Dermis blood vessel endothelial cell (primary cell): ENCODE measurements around the gene TMEM222. TPM values are rescaled to one million over a fixed set of nuclear protein-coding genes. Genes with fewer than 3 reads are reported as not detected.
"Not testable (repeated sequence)": the region's sequence is repeated elsewhere in the genome, so short reads cannot be mapped to it uniquely, and the experiment has no call there.

Experiments
- DNase-seq: peaks from one replicate; pipeline ENCODE4 v3.0.0; 2010
- total RNA-seq: library from RNA; depleted of rRNA; stranded (reverse); fragments of >200 nt; gene quantifications from 2 replicates; pipeline ENCODE4 v1.2.3, GENCODE V29; 2014

TMEM222 gene, protein sequence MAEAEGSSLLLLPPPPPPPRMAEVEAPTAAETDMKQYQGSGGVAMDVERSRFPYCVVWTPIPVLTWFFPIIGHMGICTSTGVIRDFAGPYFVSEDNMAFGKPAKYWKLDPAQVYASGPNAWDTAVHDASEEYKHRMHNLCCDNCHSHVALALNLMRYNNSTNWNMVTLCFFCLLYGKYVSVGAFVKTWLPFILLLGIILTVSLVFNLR
- 23.3 and 34.0 TPM in 2 replicates for total RNA-seq

DNA sequence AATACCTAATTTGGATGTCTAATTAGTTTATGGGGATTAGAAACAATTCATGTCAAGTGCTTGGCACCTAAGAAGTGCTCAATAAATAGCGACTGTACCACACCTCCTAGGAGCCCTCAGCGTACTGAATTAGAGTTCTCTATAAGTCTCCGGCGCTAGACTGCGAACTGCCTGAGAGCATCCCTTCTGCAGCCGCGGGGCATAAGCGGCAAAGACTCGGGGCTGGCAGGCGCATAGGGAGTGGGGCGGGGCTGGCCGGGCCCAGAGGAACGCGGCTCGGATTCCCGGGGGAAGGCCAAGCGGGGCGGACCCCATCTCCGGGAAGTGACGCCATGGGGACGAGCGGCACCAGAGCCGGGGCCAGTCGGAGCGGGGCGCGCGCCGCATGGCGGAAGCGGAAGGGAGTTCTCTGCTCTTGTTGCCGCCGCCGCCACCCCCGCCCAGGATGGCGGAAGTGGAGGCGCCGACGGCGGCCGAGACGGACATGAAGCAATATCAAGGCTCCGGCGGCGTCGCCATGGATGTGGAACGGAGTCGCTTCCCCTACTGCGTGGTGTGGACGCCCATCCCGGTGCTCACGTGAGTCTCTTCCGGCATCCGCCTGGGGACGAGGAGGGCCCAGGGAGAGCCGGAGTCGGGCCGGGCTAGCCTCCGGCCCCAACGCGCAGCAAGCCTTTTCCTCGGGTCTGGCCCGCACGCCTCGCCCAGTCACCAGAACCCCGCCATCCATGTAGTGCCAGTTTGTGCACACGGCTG is at the start of gene TMEM222:
TSS of gene TMEM222 (plus strand) at position 351 of the 756 bp plus-strand sequence. CDS start at position 386, 35 bp downstream.
- peak; percentile 99 for DNase-seq

DNA sequence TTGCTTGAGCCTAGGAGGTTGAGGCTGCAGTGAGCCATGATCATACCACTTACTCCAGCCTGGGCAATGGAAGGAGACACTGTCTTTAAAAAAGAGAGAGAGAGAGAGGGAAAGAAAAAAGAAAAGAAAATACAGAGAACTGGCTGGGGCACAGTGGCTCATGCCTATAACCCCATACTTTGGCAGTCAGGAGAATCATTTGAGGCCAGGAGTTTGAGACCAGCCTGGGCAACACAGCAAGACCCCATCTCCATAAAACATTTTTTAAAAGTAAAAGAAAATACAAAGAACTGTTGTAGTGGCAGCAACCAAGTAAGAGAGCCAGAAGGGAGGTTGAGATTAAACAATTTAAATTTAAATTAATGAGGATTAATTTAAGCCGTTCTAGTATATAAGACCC is 47.8 kb upstream of the TMEM222 start:
- no peak for DNase-seq

GRCh38 chr1:27275696-27276095 is 46.3 kb upstream of the TMEM222 start:
- no peak for DNase-seq

DNA sequence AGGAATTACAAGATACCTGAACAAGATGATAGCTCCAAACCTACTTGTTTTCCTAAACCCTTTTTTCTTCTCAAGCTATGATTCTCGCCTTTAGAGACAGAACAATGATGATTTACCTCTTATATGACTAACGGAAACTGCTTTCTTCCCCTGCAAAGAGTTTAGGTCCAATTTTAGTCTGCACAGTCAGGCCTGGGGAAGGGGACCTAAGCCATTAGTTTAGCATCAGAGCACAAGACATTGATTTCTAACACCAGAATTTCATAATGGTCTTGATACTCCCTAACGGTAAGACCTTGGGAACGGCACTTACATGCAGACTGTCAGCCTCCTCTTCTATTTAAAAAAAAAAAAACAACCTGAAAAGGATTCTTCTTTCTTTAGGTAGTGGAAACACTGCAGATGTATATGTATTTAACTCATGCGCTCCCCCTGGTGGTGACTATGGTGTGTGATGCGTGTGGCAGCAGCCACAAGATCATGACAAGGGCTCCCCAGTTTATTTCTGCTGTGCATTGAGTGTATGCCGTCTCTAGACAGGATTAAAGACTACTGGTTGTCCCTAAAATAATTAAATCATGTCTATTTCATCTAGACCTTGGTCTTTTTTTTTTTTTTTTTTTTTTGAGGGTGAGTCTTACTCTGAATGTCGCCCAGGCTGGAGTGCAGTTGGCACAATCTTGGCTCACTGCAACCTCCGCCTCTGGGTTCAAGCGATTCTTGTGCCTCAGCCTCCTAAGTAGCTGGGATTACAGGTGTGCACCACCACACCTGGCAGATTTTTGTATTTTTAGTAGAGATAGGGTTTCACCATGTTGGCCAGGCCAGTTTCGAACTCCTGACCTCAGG is 37.3 kb upstream of the TMEM222 start:
- DNase-seq = peak; percentile 89

DNA sequence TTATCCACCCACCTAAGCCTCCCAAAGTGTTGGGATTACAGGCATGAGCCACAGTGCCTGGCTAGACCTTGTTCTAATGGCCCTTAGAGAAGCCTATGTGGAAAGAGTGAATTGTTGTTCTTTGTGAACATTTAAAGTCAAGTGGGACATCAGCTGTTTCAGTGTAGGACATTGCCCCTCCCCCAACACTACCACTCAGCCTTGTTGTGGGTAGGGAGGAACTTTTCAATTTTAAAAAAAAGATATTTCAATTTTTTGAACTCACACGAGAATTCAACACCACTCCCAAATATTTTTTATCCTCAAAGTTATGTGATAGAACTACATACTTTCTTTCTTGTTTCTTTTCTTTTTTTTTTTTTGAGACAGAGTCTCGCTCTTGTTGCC is 36.7 kb upstream of the TMEM222 start:
- DNase-seq = no peak

DNA sequence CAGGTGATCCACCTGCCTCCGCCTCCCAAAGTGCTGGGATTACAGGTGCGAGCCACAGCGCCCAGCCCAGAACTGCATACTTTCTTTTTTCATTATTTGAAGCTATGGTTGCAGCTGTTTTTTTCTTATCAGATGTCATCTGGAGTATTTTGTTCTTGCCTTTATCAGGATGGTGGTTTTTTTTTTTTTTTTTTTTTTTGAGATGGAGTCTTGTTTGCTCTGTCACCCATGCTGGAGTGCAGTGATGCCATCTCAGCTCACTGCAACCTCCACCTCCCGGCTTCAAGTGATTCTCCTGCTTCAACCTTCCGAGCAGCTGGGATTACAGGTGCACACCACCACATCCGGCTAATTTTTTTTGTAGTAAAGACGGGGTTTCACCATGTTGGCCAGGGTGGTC is 36.1 kb upstream of the TMEM222 start:
- DNase-seq = not testable (repeated sequence)

DNA sequence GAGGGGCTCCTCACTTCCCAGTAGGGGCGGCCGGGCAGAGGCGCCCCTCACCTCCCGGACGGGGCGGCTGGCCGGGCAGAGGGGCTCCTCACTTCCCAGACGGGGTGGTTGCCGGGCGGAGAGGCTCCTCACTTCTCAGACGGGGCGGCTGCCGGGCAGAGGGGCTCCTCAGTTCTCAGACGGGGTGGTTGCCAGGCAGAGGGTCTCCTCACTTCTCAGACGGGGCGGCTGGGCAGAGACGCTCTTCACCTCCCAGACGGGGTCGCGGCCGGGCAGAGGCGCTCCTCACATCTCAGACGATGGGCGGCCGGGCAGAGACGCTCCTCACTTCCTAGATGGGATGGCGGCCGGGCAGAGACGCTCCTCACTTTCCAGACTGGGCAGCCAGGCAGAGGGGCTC is 32.8 kb upstream of the TMEM222 start:
- DNase-seq = not testable (repeated sequence)

DNA sequence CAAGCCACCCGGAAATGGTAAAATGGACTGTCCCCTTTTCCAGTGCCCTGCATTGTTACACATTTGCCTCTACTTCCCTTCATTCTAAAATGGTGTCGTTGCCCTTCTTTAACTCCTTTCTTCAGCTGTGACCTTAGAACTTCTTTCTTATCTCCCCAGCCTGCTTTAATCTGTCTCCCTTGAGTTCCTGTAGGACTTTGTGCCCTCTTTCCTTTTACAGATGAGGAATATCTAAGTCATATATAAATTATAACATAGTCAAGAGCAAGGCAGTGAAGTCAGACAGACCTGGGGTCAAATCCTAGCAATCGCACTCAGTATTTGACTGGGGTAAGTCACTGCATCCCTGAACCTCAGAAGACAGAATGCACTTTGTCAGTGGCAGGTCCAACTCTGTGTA is 31.4 kb upstream of the TMEM222 start:
- DNase-seq = no peak

DNA sequence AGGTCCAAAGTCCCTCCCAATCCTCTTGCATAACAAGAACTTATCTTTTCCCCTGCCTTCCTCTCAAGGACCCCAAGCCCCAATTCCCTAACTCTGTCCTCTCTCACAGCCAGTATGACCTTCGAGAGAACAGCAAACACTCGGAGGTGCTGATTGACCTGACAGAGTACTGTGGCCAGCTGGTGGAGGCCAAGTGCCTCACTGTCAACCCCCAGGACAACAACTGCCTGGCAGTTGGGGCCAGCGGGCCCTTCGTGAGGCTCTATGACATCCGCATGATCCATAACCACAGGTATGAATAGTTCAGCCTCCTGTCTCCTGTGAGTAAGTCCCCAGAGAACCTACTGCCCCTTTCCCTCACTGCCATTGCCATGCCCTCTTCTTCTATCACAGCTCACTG is 29.9 kb upstream of the TMEM222 start:
- no peak for DNase-seq

- DNase-seq = no peak
Observed at GRCh38 chr1:27293915-27294314, 28.0 kb upstream of the TMEM222 start.

DNA sequence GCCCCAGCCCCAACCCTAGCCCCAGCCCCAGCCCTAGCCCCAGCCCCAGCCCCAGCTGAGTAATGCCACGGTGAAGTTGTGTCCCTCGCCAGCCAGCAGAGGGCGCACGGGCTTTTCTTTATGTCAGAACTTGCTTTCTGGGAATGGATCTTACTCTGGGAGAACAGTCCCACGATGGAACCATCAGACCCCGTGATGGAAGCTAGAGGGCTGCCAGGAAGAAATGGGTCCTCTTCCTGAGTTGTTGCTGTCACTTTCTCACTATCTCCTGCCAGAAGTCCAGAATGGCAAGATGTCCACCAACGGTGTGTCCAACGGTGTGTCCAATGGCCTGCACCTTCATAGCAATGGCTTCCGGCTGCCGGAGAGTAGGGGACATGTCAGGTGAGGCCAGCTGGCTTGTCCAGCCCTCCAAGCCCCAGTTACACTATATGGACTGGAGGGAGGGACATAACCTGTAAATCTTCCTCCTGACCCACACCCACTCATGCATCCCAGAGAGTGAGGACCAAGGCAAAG is 25.1 kb upstream of the TMEM222 start:
- DNase-seq = peak; percentile 74

GRCh38 chr1:27297903-27298302 is 24.1 kb upstream of the TMEM222 start:
- no peak for DNase-seq

DNA sequence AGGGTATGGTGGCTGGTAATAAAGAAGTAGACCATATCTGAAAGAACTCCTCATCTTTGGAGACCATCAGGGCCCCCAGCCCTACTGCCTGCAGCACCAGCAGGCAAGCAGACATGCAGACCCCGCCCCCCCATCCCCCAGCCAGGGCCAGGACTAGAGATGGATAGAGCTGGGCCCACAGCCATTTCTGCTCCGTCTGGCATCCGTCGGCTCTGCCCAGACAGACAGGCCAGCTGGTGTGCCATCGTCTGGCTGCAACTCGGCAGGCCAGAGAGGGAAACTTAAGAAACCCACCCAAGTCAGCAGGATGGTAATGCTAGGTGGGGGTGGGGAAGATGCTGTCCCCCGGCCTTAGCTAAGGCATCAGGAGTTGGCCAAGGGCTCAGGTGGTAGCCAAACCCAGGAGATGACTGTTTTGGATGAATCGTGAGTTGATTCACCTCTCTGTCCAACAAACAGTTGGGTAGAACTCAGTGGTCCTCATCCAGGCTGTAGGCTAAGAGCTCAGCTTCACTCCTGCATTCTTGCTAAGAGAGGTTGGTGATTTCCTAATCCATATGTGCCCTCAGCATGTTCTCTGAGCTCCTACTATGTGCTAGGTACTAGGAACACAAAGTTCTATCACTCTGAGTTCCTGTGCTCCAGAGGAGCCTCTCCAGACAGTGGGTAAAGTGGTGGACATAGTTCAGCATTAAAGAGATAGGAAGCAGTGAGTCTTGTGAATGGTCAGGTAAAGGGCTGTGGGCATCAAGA is 23.2 kb upstream of the TMEM222 start:
- DNase-seq = no peak

DNA sequence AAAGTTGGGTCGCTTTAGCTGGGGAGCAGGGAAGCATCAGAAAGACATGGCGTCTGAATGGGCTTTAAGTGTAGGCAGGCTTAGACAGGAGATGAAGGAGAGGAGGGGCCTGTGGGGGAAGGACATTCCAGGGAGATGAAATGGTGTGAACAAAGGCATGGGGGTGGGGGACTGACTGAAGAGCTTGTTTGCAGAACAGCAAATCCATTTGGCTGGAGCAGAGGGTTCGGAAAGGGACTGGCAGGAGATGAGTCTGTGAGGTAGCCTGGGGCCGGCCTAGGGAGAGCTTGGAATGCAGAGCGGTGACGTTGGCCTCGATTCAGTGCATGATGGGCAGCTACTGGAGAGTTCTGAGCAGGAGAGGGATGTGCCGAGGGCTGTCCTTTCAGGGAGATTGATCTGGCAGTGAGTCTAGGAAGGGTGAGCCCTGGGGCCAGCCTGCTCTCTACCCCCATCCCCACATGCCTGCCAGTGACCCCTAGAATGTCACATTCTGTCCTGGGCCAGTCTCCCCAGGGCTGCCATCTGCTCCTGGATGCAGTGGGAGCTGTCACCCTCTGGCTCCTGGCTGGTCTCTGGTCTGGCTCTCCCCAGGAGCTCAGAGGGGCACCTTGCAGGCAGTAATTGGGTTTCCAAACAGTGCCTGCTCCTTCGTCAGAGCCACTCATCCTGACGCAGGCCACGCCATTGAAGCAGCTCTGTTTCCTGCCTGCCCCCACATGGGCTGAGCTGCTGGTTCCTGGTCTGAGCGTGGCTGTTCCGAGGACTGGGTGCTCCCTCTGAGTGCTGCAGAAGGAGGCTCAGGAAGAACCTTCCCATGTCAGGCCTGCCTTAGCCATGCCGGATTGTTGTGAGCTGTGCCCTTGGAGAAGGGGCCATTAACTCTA is 22.3 kb upstream of the TMEM222 start:
- peak; percentile 59 for DNase-seq

GRCh38 chr1:27300341-27301051 is 21.5 kb upstream of the TMEM222 start:
- DNase-seq = peak; percentile 93

GRCh38 chr1:27301052-27301422 is 20.9 kb upstream of the TMEM222 start:
- DNase-seq = no peak

- DNase-seq = no peak
Observed at GRCh38 chr1:27301582-27302199, 20.3 kb upstream of the TMEM222 start.

DNA sequence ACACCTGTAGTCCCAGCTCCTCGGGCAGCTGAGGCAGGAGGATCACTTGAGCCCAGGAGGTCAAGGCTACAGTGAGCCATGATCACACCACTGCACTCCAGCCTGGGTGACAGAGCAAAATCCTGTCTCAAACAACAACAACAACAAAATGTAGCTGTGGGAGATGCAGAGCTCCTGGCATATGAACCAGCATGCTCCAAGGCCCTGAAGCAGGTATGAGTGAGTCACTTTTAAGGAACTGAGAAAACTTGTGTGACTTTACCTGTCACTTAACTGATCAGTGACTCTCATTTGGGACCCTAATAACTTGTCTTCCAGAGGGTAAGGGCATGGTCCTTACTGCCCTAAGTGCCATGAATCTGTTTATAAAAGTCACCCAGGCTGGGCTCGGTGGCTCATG is 19.4 kb upstream of the TMEM222 start:
- DNase-seq = no peak

DNA sequence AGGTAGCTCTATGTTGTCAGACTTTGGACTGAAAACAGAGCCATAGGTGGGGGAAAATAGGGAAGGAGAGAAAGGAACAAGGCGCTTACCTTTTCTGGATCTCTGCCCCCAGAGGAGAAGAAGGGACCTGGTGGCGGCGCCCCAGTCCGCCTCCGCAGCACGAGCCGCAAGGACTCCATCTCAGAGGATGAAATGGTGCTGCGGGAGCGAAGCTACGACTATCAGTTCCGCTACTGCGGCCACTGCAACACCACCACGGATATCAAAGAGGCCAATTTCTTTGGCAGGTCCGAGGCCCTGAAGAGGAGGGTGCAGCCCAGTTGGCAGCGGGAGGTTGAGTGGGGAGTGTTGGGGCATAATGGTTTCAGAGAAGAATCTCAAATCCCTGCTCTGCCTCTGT is 18.5 kb upstream of the TMEM222 start:
- DNase-seq = no peak

- no peak for DNase-seq
Observed at GRCh38 chr1:27306071-27306470, 15.9 kb upstream of the TMEM222 start.
